ENCODE data around the gene CDH26. TPM values are rescaled to one million over a fixed set of nuclear protein-coding genes. Genes with fewer than 3 reads are reported as not detected.

The CDH26 gene
- total and polyA plus RNA-seq, 2 donors (not counting 1 experiment from before 2014, with no cell fraction given), result 1.8 to 2.3 TPM

GRCh38 chr20:60063739-60064380, 105.6 kb downstream of the CDH26 start:
- CTCF ChIA-PET, result no interaction called here
- H3K27me3 Mint-ChIP-seq, result no peaks in the 10 kb centered on the region

More at GRCh38 chr20:60063739-60064380, 105.6 kb downstream of the CDH26 start:
- DNase-seq (no peak), ATAC-seq (ENCODE audit: low read depth) (no peak)
- no peak overlapping the region for H3K9ac ChIP-seq (ENCODE audit: low read length)
- H3K4me3 Mint-ChIP-seq, result no peak overlapping the region
- 50% methylated on average over 2 of the region's 3 CpGs for WGBS (ENCODE audit: insufficient coverage)
- H3K36me3 ChIP-seq (replicated peaks in 1 of 2; ENCODE audit: control extremely low read depth in 1 of 2, control insufficient read depth in 1 of 2, extremely low read depth in 1 of 2, insufficient read depth in 2 of 2, low read length in 1 of 2), result no peaks in the 10 kb centered on the region
- H3K79me2 ChIP-seq (ENCODE audit: control insufficient read depth, insufficient read depth, low read length), result no peaks in the 10 kb centered on the region
- no peaks in the 10 kb centered on the region for H3K9me3 Mint-ChIP-seq (ENCODE audit: insufficient read depth)
- H3K27ac ChIP-seq (ENCODE audit: low read length in 2 of 2), result no peak overlapping the region
- H3K4me1 ChIP-seq (ENCODE audit: control insufficient read depth in 2 of 2, insufficient read depth in 2 of 2, low read length in 2 of 2), result peaks cover 0 to 2% of the 10 kb centered on the region in 2 donors
- TF ChIP-seq CTCF (IDR thresholded peaks at IDR 0.05) (no peak), EZH2 (IDR thresholded peaks at IDR 0.05; ENCODE audit: borderline replicate concordance, insufficient read depth, low read depth, low read length, poor library complexity, severe bottlenecking) (no peak)
- intact Hi-C loops (cut with micrococcal nuclease), result no loop called here
- H3K27ac Mint-ChIP-seq, result no peak overlapping the region
- H4K20me1 ChIP-seq (ENCODE audit: control insufficient read depth, insufficient read depth, low read length, poor library complexity, severe bottlenecking), result no peaks in the 10 kb centered on the region
- H3K27me3 ChIP-seq (replicated peaks in 1 of 4; ENCODE audit: control extremely low read depth in 1 of 4, control insufficient read depth in 3 of 4, insufficient read depth in 4 of 4, low read length in 3 of 4), result no peaks in the 10 kb centered on the region
- H3K4me2 ChIP-seq (replicated peaks; ENCODE audit: low read depth, low read length, poor library complexity, severe bottlenecking), result no peak overlapping the region
- POLR2A ChIA-PET, result no interaction called here
- H2AFZ ChIP-seq (ENCODE audit: insufficient read depth, low read depth, low read length, poor library complexity, severe bottlenecking), result no peak overlapping the region
- H3K4me1 Mint-ChIP-seq, result peaks cover 3% of the 10 kb centered on the region
- no peak overlapping the region for H3K4me3 ChIP-seq (ENCODE audit: control extremely low read depth in 1 of 5, extremely low read depth in 1 of 5, insufficient read depth in 1 of 5, low read depth in 2 of 5, low read length in 4 of 5)
- H3K9me3 ChIP-seq (ENCODE audit: control extremely low read depth in 1 of 3, control insufficient read depth in 2 of 3, insufficient read depth in 1 of 3, low read length in 2 of 3), result no peaks in the 10 kb centered on the region

Other genes starting within 250 kb of the CDH26 start
- gene SYCP2, start 24.8 kb upstream of the CDH26 start, total RNA-seq, result 4.5 and 4.7 TPM in 2 replicates
- 0.79 and 0.98 TPM in 2 replicates for gene SYCP2, start 24.8 kb upstream of the CDH26 start, polyA plus RNA-seq
- 13.6 and 13.7 TPM in 2 replicates for gene PPP1R3D, start 18.1 kb upstream of the CDH26 start, total RNA-seq
- 1.2 TPM in 2 replicates for gene PPP1R3D, start 18.1 kb upstream of the CDH26 start, polyA plus RNA-seq
- gene FAM217B, start 18.0 kb upstream of the CDH26 start, total RNA-seq, result 22.1 and 34.9 TPM in 2 replicates
- gene FAM217B, start 18.0 kb upstream of the CDH26 start, polyA plus RNA-seq, result 3.6 and 4.1 TPM in 2 replicates

All from B cell (primary cell).